Caki2 (cell line): ENCODE measurements around the gene NRXN2. TPM values are rescaled to one million over a fixed set of nuclear protein-coding genes. Genes with fewer than 3 reads are reported as not detected.

Experiments
- DNase-seq: peaks from one replicate; pipeline ENCODE4 v3.0.0-alpha.2; 2015; ENCODE audit warnings: low read depth
- in situ Hi-C: cut with HindIII; loops from 2 replicates; pipeline ENCODE4 v1.10.0; 2016; ENCODE audit warnings: low sequenced_read_pairs, low pct_unique_long_range_greater_than_20kb, mixed read lengths
- total RNA-seq: library from RNA; depleted of rRNA; stranded (reverse); fragments of >200 nt; shearing (Covaris generic); gene quantifications from 2 replicates; pipeline ENCODE4 v1.2.3, GENCODE V29; 2014; ENCODE audit warnings: low replicate concordance; rRNA removed

Gene NRXN2
- 2.2 and 22.7 TPM in 2 replicates for total RNA-seq

DNA sequence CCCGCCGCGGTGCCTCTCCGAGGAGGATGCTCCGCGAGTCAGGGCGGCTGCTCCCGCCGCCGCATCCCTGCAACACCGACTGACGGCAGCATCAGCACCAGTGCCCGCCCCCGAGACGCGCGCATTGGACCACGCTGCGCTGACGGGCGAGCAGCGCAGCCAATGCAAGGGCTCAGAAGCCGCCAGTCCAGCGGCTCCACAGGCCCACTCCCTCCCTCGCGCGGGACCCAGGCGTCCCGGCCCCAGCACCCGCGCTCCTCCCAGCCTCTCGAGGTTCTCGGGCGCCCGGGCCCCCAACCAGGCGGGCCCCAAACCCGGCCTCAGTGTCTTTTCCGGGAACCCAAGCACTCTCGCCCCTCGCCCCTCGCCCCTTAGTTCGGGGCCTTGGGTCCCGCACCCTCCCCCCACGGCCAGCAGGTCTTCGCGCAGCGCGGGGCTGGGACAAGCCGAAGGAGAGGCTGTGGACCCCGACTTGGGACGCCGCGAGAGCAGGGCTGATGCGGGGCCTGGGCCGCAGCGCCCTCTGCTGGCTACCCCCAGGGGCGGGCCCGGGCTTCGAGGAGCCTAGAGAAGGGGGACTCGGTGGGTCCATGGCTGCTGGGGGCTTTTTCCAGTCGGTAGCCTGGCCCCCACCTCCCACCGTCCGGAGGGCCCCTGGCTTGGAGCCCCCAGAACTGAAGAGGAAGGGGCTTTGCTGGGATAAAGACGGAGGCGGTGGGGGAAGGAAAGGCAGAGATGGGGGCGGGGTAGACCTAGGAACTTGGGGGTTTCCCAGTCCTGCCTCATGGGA is at the start of gene NRXN2:
Gene NRXN2, minus strand, starts transcription at position 81 of the 790 bp plus-strand sequence. CDS start 9,498 bp downstream, outside the sequence.
- peak; percentile 71 for DNase-seq
- in situ Hi-C loops: no loop called here

DNA sequence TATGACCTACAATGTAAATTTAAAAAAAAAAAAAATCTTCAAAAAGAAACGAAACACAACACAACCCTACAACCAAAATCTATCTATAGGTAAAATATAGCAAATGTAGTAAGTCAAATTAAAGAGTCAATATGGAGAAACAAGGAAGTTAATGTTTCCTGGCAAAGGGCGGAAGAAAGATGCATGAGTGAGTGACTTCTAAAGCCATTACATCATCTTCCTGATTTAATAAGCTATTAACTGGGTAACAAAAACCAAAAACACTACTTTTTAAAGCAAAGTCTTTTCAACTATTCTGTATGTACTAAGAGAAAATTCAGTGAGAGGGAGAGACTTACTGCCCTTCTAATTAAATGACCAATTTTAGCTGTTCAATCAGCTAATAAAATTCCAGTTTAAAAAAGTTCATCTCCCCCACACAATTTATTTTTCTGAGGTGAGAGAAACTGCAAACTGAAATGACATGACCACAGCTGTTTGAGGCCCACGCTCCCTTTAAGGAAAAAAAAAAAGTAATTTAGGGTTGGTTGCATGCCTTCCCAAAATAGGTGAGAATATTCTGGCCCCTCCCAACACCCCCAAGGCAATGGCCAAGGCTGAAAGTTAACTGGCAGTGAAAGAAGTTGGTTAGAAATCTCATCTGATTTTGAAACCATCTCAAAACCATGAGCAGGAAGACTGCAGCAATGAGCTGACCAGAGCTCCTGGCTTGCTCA is 49.5 kb upstream of the NRXN2 start:
- in situ Hi-C loops: no loop called here
- DNase-seq: no peak

DNA sequence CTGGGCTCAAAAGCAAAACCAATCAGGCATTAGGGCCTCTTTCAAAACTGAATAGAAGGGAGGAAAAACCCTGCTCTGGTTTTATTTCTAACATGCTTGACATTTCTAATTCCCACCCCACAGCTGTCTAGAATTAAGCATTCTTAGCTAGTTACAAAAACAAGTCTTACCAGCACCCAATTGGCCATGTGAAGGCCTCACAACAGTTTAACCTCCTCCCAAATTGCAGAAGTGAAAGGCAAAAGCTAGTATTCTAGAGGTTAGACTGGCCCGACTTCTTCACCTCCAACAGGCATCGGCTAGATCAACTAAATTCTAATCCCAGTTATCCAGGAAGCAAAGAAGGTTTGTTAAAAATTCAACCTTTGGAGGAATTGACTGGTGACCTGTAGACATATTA is 48.9 kb upstream of the NRXN2 start:
- in situ Hi-C loops: no loop called here
- DNase-seq: no peak

DNA sequence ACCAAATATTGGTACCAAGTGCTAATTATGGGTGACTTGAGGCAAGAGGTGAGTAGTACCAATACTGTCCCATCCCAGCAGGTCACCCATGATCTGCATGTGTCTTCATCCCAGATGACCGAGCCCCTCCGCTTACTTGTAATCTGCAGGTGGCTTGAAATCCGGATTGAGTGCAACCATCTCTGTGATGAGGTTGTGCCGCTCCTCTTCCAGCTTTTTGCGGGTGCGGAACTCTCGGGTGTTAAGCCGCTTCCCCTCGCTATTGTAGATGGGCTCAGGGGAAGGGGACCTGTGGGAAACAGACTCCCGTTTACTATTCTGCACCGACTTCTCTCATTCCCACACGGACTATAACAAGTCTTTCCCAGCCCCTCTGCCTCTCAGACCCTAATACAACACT is 47.1 kb upstream of the NRXN2 start:
- in situ Hi-C loops: no loop called here

DNA sequence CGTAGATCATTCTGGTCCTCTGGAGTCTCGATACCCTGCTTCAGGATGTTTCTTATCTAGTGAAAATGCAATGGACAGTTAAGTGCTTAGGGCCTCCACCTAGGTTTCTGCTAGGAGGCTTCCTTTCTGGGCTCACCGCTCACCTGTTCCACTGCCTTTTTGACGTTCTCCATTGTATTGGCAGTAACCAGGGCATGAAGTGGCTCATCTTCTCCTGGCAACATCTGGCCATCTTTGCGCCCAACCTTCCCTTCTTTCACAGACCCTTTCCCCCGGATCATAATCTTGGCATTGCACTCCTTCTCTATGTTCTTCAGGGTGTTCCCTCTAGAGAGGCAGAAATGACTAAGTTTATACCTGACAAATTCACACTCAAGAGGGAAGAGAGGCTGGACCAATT is 46.3 kb upstream of the NRXN2 start:
- in situ Hi-C loops: no loop called here
- no peak for DNase-seq

More for the DNA sequence above, 47.1 kb upstream of the NRXN2 start:
- no peak for DNase-seq

DNA sequence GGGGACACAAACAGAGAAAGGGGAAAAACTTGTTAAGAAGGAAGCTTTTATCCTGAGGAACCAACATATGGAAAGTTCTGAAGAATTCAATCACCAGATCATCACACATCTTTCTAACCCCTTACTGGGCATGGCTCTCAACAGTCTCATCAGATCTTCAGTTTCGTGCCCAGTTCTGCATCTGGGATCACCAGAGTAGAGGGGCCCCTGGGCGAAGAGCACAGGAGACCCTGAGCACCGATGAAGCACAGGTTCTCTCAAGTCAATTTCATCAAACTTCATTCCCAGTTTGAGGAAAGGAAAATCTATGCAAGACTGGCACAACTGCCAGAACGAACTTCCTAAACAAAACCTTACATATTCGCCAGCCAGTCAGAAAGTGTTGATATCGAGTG is 45.3 kb upstream of the NRXN2 start:
- in situ Hi-C loops: no loop called here
- no peak for DNase-seq

DNA sequence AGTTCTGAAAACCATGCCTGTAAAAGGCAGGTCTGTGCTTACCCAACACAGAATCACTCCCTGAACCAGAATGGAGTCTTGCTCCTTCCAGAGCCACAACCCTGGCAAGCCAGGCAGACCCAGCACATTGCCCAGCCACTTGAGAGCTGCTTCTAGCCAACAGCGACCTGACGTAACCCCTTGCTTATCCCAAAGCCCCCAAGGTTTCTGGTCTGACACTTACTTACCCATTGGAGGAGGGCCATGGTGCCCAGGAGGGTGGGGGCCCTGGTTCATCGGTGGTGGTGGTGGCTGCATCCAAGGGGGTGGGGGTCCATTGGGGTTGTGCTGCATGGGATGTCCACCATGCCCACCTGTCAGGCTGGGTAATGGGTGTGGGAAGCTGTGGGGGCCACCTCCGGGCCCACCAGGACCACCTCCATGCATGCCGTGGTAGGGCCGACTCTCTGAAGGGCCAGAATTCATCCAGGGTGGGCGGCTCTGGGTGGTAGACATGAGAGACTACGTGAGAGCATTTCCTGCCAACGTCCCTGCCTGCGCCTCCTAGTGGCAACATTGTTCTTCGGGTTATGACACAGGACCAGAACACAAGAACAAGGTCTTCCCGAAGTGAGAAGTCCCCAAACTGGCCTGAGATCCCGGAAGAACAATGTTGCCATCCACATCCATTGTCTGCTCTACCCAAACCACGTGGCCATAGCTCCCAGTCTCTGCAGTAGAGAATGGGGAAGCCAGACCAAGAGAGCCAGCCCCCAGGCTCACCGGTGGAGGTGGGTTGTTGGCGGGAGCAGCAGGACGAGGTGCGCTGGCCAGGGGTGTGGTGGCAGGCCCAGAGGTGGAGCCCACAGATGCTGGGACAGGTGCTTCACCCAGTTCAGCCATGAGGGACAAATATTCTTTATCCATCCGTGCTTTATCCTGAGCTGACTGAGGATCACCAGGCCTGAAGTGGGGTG is 44.6 kb upstream of the NRXN2 start:
- no peak for DNase-seq
- in situ Hi-C loops: no loop called here

DNA sequence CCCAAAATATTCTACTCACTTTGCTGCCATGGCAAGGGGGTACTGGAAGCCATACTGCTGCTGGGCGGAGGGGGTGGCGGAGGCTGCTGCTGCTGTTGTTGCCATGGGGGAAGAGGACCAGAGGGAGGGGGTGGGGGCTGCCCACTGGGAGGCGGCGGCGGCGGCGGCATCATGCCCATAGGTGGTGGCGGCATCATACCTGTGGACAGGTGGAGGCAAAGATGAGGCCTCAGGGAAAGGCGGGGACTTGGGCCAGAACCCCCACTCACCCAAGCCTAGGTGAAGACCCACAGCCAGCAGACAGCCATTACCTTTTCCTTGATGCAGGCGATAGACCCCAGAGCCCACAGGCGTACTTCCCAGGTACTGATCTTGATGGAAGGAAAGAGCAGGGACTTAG is 43.9 kb upstream of the NRXN2 start:
- in situ Hi-C loops: no loop called here
- DNase-seq: no peak

DNA sequence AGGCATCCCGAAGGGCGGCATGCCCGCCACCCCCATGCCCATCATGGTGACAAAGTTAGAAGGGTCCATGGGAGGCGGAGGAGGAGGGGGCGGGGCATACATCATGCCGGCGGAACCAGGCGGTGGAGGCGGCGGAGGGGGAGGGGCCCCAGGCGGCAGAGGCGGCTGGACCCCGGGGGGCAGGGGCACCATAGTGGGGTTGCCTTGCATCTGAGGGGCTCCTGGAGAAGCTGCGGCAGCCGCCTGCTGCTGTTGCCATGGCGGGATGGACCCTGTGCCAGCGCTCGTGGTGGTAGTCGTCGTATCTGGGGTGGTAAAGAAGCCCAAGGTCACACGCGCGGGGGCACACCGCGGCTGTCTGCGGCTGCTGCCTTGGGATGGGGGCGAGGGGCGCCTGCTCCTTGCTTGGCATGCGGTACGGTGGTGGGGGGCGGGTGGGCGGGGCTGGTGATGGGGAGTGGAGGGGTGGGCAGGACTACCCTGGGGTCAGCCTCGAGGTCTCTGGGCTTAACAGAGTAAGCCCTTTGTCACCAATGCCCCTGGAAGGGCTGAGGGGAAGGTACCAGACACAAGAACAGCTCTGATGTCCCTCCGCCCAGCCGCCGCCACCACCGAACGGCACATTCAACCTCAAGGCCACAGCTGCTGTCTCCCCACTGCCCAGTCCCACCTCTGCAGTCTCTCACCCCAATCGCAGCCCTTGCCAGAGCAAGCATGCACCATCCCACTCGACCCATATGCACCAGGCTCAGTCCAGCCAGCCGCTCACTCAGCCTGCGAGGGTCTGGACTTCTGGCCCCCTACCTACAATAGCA is 43.1 kb upstream of the NRXN2 start:
- in situ Hi-C loops: no loop called here
- no peak for DNase-seq

DNA sequence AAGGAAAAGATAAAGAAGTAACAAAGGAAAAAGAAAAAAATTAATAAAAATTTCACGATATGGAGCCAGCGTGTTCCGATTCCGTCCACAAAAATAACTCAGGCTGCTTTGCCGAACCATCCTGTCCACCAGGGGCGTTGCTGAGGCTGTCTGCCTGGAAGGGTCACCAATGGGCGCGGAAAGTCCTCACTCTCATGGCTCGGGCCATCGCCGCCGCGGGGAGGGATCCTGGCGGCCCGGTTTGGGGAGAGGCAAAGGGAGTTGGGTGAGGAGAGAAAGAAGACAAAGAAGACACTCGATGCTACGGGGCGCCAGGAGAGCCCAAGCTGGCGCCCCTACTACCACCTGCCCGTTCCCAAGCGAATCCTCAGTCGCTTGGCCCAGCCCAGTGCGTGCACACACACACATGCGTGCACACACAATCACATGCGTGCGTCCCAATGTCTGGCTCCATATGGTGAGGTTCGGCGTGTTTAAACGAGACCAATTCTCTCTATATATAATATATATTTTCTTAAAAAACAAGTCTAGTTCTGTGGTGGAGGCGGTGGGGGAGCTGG is 42.4 kb upstream of the NRXN2 start:
- in situ Hi-C loops: no loop called here
- DNase-seq: no peak

DNA sequence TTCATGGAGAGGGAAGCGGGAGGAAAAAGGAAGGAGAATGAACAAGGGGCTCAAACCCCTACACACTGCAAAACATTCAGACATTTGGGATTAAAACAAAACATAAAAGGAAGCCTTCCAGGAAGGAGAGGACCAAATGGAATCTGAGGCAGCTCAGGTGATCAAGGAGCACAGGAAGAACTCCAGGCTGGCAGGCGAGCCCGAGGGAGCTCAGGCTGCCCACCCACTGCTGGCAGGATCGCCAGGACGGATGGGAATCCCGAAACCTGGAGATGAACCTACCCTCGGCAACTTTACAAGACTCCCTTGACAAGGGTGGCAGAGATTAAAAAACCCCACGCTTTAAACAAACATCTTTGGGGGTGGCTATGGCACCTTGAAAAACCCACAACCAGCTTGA is 41.8 kb upstream of the NRXN2 start:
- no peak for DNase-seq
- in situ Hi-C loops: no loop called here

DNA sequence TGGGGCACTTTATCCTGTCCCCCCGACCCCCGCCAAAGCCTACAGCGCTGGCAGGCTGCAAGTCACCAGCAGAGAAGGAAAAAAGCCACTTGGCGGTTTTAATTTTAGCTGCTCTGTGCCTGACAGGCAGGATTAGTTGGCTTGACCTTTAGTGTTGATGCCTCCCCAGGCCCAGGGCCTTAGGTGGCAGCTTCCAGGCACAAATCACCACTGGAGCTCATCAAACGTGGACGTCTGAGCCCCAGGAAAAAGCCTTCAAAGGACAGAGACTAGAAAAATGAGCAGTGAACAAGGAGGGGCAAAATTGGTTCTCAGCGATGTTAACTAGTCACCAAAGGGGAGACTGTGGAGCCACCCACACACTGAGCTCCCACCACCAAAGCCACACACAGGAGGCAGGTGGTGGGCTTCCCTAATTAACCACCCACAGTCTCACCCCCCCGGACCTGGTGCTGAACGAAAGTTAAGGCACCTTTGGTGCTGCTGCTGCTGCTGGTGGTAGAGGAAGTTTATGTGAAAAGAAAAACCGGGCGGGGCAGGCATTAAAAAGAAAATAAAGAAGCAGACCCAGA is 41.1 kb upstream of the NRXN2 start:
- in situ Hi-C loops: no loop called here

DNA sequence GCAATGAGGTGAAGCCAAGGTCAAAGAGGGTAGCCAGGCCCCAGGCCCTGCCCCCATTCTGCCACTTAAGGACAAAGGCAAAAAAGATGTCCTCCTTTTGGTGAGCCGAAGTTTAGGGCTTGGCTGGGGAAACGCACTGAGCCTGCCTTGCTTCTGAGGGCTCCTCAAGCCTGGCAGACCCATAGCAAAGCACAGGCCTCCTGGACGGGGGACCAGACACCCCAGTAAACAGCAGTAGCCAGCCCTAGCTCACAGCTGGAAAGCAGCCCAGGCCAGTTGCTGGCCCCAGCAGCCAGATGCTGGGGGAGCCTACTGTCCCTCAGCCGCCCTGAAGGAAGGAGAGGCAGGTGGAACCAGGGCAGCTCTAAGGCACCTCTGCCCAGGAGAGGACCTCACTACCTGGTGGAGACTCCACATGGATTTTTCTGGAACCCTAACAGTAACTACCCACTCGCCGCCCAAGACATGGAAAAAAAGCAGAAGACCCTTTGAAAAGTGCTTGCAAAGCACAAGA is 40.6 kb upstream of the NRXN2 start:
- in situ Hi-C loops: no loop called here
- DNase-seq: no peak

More for the DNA sequence above, 41.1 kb upstream of the NRXN2 start:
- DNase-seq: no peak

DNA sequence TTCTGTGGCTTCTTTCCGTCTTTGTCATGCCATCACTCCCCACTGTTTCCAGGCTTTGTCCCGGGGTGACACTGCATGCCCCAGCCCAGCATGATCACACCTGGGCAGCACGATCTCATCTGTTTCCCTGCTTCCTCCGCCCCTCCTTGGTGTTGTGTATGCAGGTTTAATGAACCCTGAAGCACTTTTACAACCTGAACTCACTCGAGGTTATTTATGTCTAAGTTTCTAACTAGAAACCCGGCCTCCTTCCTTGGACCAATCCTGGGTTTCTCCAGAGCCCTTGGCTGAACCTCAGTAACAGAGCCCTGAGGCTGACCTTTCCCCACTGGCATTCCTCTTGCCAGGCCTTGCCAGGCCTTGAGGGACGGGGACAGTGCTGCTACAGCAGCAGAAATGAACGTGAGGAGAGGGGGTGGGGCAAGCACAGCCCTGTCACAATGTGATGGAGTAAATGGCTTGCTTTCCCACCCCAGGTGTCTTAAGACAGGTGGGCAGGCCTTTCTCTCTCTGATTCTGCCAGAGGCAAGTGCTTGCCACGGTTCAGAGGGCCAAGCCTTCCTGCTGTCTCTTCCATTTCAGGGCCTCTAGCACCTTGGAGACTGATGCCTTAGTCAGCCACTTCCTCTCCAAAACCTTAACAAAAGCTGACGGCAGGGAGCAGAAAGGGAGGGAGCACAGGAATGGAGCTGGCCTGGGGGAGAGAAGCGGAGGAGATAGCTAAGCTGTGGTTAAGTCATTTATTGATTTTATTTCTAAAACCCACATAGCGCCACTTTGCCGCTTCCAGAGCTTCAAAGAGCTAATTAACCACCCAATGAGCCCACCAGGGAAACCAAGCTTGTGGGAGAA is 39.9 kb upstream of the NRXN2 start:
- in situ Hi-C loops: no loop called here

DNA sequence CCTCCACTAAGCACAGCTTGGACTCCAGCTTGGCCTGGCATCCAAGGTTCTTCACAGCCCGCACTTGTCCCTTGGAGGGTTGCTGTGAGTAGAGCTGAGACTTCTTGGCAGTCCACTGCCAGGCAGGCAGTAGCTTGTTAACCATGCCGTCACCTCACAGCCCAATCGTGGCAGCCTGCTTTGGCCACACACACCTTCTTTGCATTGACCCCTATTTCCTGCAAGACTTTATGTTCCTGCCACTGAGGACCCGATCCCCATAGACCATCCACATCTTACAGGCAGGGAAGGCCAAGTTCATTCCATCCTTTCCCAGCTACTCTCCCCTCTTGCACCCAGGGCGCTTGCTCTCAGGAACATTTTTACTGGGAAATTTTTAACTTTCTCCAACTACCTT is 39.3 kb upstream of the NRXN2 start:
- in situ Hi-C loops: no loop called here
- DNase-seq: no peak

More for the DNA sequence above, 39.9 kb upstream of the NRXN2 start:
- DNase-seq: peak; percentile 83

DNA sequence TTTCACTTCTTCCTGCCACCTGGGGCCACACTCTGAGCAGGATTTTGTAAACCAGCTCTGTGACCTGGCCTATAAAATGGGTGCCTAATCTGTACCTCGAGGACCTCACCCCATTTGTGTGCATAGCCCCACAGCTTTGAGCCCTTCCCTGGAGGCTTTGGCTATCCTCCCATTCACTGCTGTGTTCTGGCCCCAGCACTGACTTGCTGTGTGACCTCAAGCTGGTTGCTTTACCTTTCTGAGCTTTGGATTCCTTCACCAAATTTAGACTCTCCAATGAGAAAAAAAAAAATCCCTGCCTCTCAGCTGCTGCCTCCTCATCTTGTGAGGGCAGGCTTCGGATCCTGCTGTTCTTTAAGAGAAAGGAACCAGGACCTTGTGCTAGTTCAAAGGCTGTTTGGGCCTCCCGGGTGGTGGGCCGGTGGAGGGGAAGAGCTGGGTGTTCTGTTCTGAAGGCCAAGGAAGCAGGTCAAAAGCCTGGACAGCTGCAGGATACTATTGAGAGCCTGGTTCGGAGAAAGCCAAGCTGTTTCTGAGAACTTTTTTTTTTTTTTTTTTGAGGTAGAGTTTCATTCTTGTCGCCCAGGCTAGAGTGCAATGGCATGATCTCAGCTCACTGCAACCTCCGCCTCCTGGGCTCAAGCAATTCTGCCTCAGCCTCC is 37.9 kb upstream of the NRXN2 start:
- in situ Hi-C loops: no loop called here

More for the DNA sequence above, 37.9 kb upstream of the NRXN2 start:
- no peak for DNase-seq
